GM23248 (cell line): Measurements from ENCODE around the gene RCAN1. TPM values are rescaled to one million over a fixed set of nuclear protein-coding genes. Genes with fewer than 3 reads are reported as not detected.

ENCODE experiments used
- DNase-seq: peaks from one replicate; pipeline ENCODE4 v3.0.0-alpha.2; 2015
- H2AFZ ChIP-seq: fragments of 200-600 bp; sonication (generic); 2 replicates; pipeline ENCODE4 v1.6.1; 2016; ENCODE audit warnings: antibody characterized with exemption
- H3F3A ChIP-seq: fragments of 200-600 bp; sonication (generic); 2 replicates; pipeline ENCODE4 v1.6.1; 2016; ENCODE audit warnings: mild to moderate bottlenecking, antibody characterized with exemption, mixed run types; ENCODE audit not compliant: insufficient read depth
- H3K27ac ChIP-seq: fragments of 200-600 bp; sonication (generic); 2 replicates; pipeline ENCODE4 v1.5.1; 2016; ENCODE audit warnings: mild to moderate bottlenecking
- H3K27me3 ChIP-seq: fragments of 200-600 bp; sonication (generic); replicated peaks from 2 replicates; pipeline ENCODE4 v1.6.1; 2016; ENCODE audit warnings: mild to moderate bottlenecking; ENCODE audit not compliant: insufficient read depth
- H3K36me3 ChIP-seq: fragments of 200-600 bp; sonication (generic); 2 replicates; pipeline ENCODE4 v1.6.1; 2016; ENCODE audit warnings: low read depth, mild to moderate bottlenecking
- H3K4me1 ChIP-seq: fragments of 200-600 bp; sonication (generic); 2 replicates; pipeline ENCODE4 v1.6.1; 2016; ENCODE audit warnings: mild to moderate bottlenecking; ENCODE audit not compliant: insufficient read depth
- H3K4me2 ChIP-seq: fragments of 200-600 bp; sonication (generic); one replicate; pipeline ENCODE4 v1.6.1; 2016; ENCODE audit warnings: mild to moderate bottlenecking; ENCODE audit not compliant: unreplicated experiment
- H3K4me3 ChIP-seq: fragments of 200-600 bp; sonication (generic); 2 replicates; pipeline ENCODE4 v1.5.1; 2016; ENCODE audit warnings: mild to moderate bottlenecking
- H3K79me2 ChIP-seq: fragments of 200-600 bp; sonication (generic); 2 replicates; pipeline ENCODE4 v1.6.1; 2016; ENCODE audit warnings: mild to moderate bottlenecking; ENCODE audit not compliant: insufficient read depth
- H3K9ac ChIP-seq: fragments of 200-600 bp; sonication (generic); 2 replicates; pipeline ENCODE4 v1.6.1; 2016; ENCODE audit warnings: mild to moderate bottlenecking
- H3K9me2 ChIP-seq: fragments of 200-600 bp; sonication (generic); 2 replicates; pipeline ENCODE4 v1.6.1; 2016; ENCODE audit warnings: mixed run types, mild to moderate bottlenecking, moderate library complexity; ENCODE audit not compliant: insufficient read depth
- H3K9me3 ChIP-seq: fragments of 200-600 bp; sonication (generic); one replicate; pipeline ENCODE4 v1.6.1; 2017; ENCODE audit warnings: low read depth
- H4K20me1 ChIP-seq: fragments of 200-600 bp; sonication (generic); 2 replicates; pipeline ENCODE4 v1.6.0; 2016; ENCODE audit not compliant: insufficient read depth
- EZH2 ChIP-seq: fragments of 200-600 bp; sonication (generic); IDR thresholded peaks from 2 replicates; pipeline ENCODE4 v1.6.1; 2018; ENCODE audit warnings: antibody characterized with exemption, mild to moderate bottlenecking; ENCODE audit not compliant: insufficient read depth, poor library complexity, severe bottlenecking
- EZH2phosphoT487 ChIP-seq: fragments of 200-600 bp; sonication (generic); IDR thresholded peaks from 2 replicates; pipeline ENCODE4 v1.6.1; 2018; ENCODE audit warnings: antibody characterized with exemption, moderate library complexity, mild to moderate bottlenecking, low read depth; ENCODE audit not compliant: insufficient read depth
- WGBS, 2 experiments: methylation state at CpG; one replicate each; pipeline ENCODE4 v1.1.6; 2015 to 2017; ENCODE audit warnings: low lambda C conversion rate in 2 of 2, low coverage in 1 of 2; ENCODE audit errors: missing lambda C conversion rate in 2 of 2; 5-methylcytosine and 5-hydroxymethylcytosine counted together
- in situ Hi-C: fragments of 300-500 bp; cut with MboI; formaldehyde crosslinking; loops from 2 replicates; pipeline ENCODE4 v1.15.0; 2020
- polyA plus RNA-seq: library from polyadenylated mRNA; unstranded; fragments of >200 nt; fragmentation: Nextera tagmentation; extraction: Ambion mirVana; gene quantifications from 2 replicates; pipeline ENCODE4 v1.2.1, GENCODE V29; 2016
- total RNA-seq: library from RNA; depleted of rRNA; stranded (reverse); fragments of >200 nt; shearing (Covaris generic); gene quantifications from 2 replicates; pipeline ENCODE4 v1.2.3, GENCODE V29; 2014

The RCAN1 gene
- total and polyA plus RNA-seq, 2 experiments from 2014 or later: 65.9 to 76.3 TPM

DNA sequence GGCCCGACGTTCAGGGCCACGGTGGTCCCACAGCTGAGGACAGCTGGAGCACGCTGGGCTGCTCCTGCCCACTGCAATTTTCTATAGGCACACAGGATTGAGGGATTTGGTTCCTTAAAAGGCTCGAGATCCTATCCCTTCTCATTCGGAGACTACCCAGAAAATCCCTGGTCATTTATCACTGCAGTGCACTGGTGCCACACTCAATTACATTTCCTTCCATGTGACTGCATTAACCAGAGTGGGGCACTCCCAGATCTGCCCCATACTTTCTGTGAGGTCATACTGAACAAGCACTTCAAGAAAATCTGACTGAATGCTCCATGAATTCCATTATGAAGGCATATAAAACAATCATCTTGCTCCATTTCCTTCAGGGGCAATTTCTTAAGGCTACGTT is 53.1 kb downstream of the RCAN1 start:
- Histone ChIP-seq H3K79me2 (no peaks in the 10 kb centered on the region), H3K4me1 (no peaks in the 10 kb centered on the region), H3K9me2 (no peaks in the 10 kb centered on the region), H3F3A (no peaks in the 10 kb centered on the region), H2AFZ (no peak overlapping the region), H3K27me3 (no peaks in the 10 kb centered on the region), H4K20me1 (no peaks in the 10 kb centered on the region), H3K4me2 (no peak overlapping the region), H3K4me3 (no peak overlapping the region), H3K9ac (no peak overlapping the region), H3K9me3 (no peaks in the 10 kb centered on the region), H3K36me3 (no peaks in the 10 kb centered on the region), H3K27ac (no peak overlapping the region)
- TF ChIP-seq EZH2phosphoT487 (no peak), EZH2 (no peak)
- in situ Hi-C loops: no loop called here
- no peak for DNase-seq
- 85 to 97% methylated on average over 6 to 7 of the region's 7 CpGs for WGBS, 2 experiments

DNA sequence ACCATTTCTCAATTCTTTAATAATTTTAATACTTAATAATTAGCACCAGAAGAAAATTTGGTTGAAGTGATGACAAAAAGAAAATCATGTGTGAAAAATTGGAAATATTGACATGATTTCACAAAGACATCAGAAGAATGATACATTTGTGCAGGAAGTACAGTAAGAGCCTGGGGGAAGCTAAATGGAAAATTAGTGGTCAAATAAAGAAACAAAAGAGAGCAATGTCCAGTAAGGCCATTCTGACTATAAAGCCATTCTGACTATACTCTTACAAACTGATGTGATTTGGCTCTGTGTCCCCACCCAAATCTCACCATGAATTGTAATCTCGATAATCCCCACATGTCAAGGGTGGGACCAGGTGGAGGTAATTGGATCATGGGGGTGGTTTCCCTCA is 54.3 kb downstream of the RCAN1 start:
- no peaks in the 10 kb centered on the region for H3K9me3 ChIP-seq
- H3K4me2 ChIP-seq: no peak overlapping the region
- no peak for DNase-seq
- H3K79me2 ChIP-seq: no peaks in the 10 kb centered on the region
- H4K20me1 ChIP-seq: no peaks in the 10 kb centered on the region
- H3K4me3 ChIP-seq: no peak overlapping the region
- H3K4me1 ChIP-seq: no peaks in the 10 kb centered on the region
- no peak overlapping the region for H3K9ac ChIP-seq
- in situ Hi-C loops: no loop called here
- H2AFZ ChIP-seq: no peak overlapping the region
- 0% methylated on average over 1 of the region's 1 CpG for WGBS, 2 experiments
- no peaks in the 10 kb centered on the region for H3K9me2 ChIP-seq
- no peaks in the 10 kb centered on the region for H3K36me3 ChIP-seq
- no peaks in the 10 kb centered on the region for H3F3A ChIP-seq
- no peak for TF ChIP-seq EZH2
- TF ChIP-seq EZH2phosphoT487: no peak
- H3K27me3 ChIP-seq: no peaks in the 10 kb centered on the region
- no peak overlapping the region for H3K27ac ChIP-seq

GRCh38 chr21:34560021-34560420 is 54.9 kb downstream of the RCAN1 start:
- H3K27me3 ChIP-seq: no peaks in the 10 kb centered on the region
- H3K27ac ChIP-seq: no peak overlapping the region
- no peak overlapping the region for H3K4me2 ChIP-seq
- in situ Hi-C loops: no loop called here
- H3K36me3 ChIP-seq: no peaks in the 10 kb centered on the region
- H3K9me2 ChIP-seq: no peaks in the 10 kb centered on the region
- H4K20me1 ChIP-seq: no peaks in the 10 kb centered on the region
- no peak for DNase-seq
- H3F3A ChIP-seq: no peaks in the 10 kb centered on the region
- no peaks in the 10 kb centered on the region for H3K9me3 ChIP-seq
- no peak overlapping the region for H3K9ac ChIP-seq
- no peak overlapping the region for H2AFZ ChIP-seq
- TF ChIP-seq EZH2 (no peak), EZH2phosphoT487 (no peak)
- no peak overlapping the region for H3K4me3 ChIP-seq
- H3K4me1 ChIP-seq: no peaks in the 10 kb centered on the region
- no peaks in the 10 kb centered on the region for H3K79me2 ChIP-seq
- 97 to 98% methylated on average over 5 of the region's 5 CpGs for WGBS, 2 experiments

GRCh38 chr21:34559089-34559631 is 55.8 kb downstream of the RCAN1 start:
- Histone ChIP-seq H3K9me2 (no peaks in the 10 kb centered on the region), H4K20me1 (no peaks in the 10 kb centered on the region), H3K36me3 (no peaks in the 10 kb centered on the region), H3F3A (0 out of 2 replicates have a peak, but pooled peaks cover 2% of the 10 kb centered on the region), H3K9ac (no peak overlapping the region), H3K27ac (no peak overlapping the region), H3K79me2 (no peaks in the 10 kb centered on the region), H2AFZ (no peak overlapping the region), H3K9me3 (no peaks in the 10 kb centered on the region), H3K4me3 (no peak overlapping the region), H3K27me3 (no peaks in the 10 kb centered on the region), H3K4me1 (peaks cover 2% of the 10 kb centered on the region), H3K4me2 (no peak overlapping the region)
- no peak for DNase-seq
- TF ChIP-seq EZH2: no peak
- no peak for TF ChIP-seq EZH2phosphoT487
- WGBS, 2 experiments: 80 to 81% methylated on average over 6 of the region's 6 CpGs
- in situ Hi-C loops: no loop called here

- peaks cover 10% of the 10 kb centered on the region for H3K4me1 ChIP-seq
- H4K20me1 ChIP-seq: no peaks in the 10 kb centered on the region
- no peak overlapping the region for H3K4me3 ChIP-seq
- H3K79me2 ChIP-seq: no peaks in the 10 kb centered on the region
- in situ Hi-C loops: no loop called here
- WGBS, 2 experiments: 87 to 90% methylated on average over 5 of the region's 5 CpGs
- no peak overlapping the region for H2AFZ ChIP-seq
- H3K36me3 ChIP-seq: no peaks in the 10 kb centered on the region
- H3K4me2 ChIP-seq: no peak overlapping the region
- DNase-seq: no peak
- H3F3A ChIP-seq: peaks cover 10% of the 10 kb centered on the region; the same call in 1 of the 2 replicates
- no peaks in the 10 kb centered on the region for H3K9me3 ChIP-seq
- no peak overlapping the region for H3K27ac ChIP-seq
- H3K9me2 ChIP-seq: no peaks in the 10 kb centered on the region
- no peak for TF ChIP-seq EZH2
- no peak for TF ChIP-seq EZH2phosphoT487
- H3K27me3 ChIP-seq: no peaks in the 10 kb centered on the region
- no peak overlapping the region for H3K9ac ChIP-seq
Measured at GRCh38 chr21:34558166-34558565, 56.7 kb downstream of the RCAN1 start.
